ENCODE results near the gene SULT1C3.

Gene SULT1C3

DNA sequence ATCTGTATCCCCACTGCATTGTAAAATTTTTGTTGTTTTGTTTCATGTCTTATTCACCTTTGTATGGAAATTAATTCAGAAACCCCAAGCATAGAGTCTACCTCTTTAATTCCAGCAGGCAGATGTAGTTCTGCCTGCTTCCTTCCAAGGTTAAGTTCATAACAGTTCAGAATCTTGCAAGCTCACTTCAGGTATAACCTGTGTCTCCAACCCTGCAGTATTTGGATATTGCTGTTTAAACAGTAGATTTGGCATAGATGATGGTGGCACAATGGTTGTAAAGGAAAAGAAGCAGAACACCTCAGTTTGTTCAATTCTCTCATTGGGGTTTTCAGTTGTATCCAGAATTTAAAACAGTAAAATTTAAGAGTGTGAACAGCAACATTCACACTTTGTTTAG is 70.1 kb downstream of the SULT1C3 start:
- no peak for DNase-seq

All from NCI-H446 (cell line).